Esophagus squamous epithelium (tissue), 5 donors: ENCODE data around the gene MAGI1. TPM values are rescaled to one million over a fixed set of nuclear protein-coding genes. Genes with fewer than 3 reads are reported as not detected.
A peak's percentile ranks its signal among the peaks of the same experiment; 100 is the strongest.

Source experiments
- DNase-seq: peaks from one replicate; lab custom pipeline; 2025; lab: John Stamatoyannopoulos, UW
- H3K27ac ChIP-seq, 4 donors: fragments of 200-600 bp; sonication (generic); one replicate each; pipeline ENCODE4 v1.5.1; 2016 to 2019; ENCODE audit warnings: mild to moderate bottlenecking in 1 of 4
- H3K27me3 ChIP-seq, 4 donors: fragments of 200-600 bp; sonication (generic); 1 replicate in 3 of 4; 2 replicates in 1 of 4; pipeline versions ENCODE4 v1.5.1 to v1.6.0; 2017 to 2021; ENCODE audit warnings: antibody characterized with exemption in 1 of 4
- H3K36me3 ChIP-seq, 3 donors: fragments of 200-600 bp; sonication (generic); one replicate each; pipeline ENCODE4 v1.5.1; 2016 to 2019
- H3K4me1 ChIP-seq, 3 donors: fragments of 200-600 bp; sonication (generic); one replicate each; pipeline ENCODE4 v1.5.1; 2017 to 2019
- H3K4me3 ChIP-seq, 4 donors: fragments of 200-600 bp; sonication (generic); 1 replicate in 3 of 4; 2 replicates in 1 of 4; pipeline ENCODE4 v1.5.1; 2016 to 2019; ENCODE audit warnings: mild to moderate bottlenecking in 2 of 4, moderate library complexity in 1 of 4
- H3K9me3 ChIP-seq, 3 donors: fragments of 200-600 bp; sonication (generic); one replicate each; pipeline ENCODE4 v1.5.1; 2016 to 2019
- CTCF ChIP-seq, 6 experiments: fragments of 450-650 bp in 4 of 6; fragments of 200-600 bp in 2 of 6; sonication (generic) in 2 of 6; IDR thresholded peaks; one replicate each; pipeline ENCODE4 v1.5.1; 2016 to 2019; ENCODE audit warnings: antibody characterized with exemption in 6 of 6, mild to moderate bottlenecking in 4 of 6, moderate library complexity in 4 of 6
- POLR2A ChIP-seq, 4 donors: fragments of 450-650 bp; IDR thresholded peaks; one replicate each; pipeline ENCODE4 v1.6.1; 2017; ENCODE audit warnings: antibody characterized with exemption in 4 of 4, mild to moderate bottlenecking in 4 of 4, moderate library complexity in 3 of 4
- WGBS, 2 donors: methylation state at CpG; one replicate each; pipeline ENCODE4 v1.1.5; 2018; 5-methylcytosine and 5-hydroxymethylcytosine counted together
- intact Hi-C: fragments of 100-400 bp; cut with DNase I; formaldehyde crosslinking; loops from one replicate; pipeline ENCODE4 v1.15.0; 2022
- total RNA-seq, 4 donors: library from RNA; depleted of rRNA; stranded (reverse); fragments of >200 nt; gene quantifications; one replicate each; pipeline ENCODE4 v1.1.0, GENCODE V29; 2016
- donor health status: DM: yes; HTN: yes; CAD: no.

The MAGI1 gene
- total RNA-seq, 4 donors from 2014 or later, result 12.0 to 28.2 (median 21.1) TPM

GRCh38 chr3:65335587-65335986, 703.1 kb downstream of the MAGI1 start:
- no peaks in the 10 kb centered on the region for H3K9me3 ChIP-seq
- intact Hi-C loops, result no loop called here
- WGBS, 2 donors, result 85 to 93% methylated on average over 3 of the region's 3 CpGs
- no peaks in the 10 kb centered on the region for H3K36me3 ChIP-seq
- no peak overlapping the region for H3K4me3 ChIP-seq
- DNase-seq, result no peak
- no peak overlapping the region for H3K27ac ChIP-seq
- H3K27me3 ChIP-seq, result no peaks in the 10 kb centered on the region
- TF ChIP-seq CTCF (IDR thresholded peaks at IDR 0.05) (no peak), POLR2A (IDR thresholded peaks at IDR 0.05) (no peak)
- peaks cover 0 to 6% (median 0%) of the 10 kb centered on the region in 3 donors for H3K4me1 ChIP-seq

GRCh38 chr3:65334045-65334665, 704.6 kb downstream of the MAGI1 start:
- 18 to 23% methylated on average over 1 of the region's 1 CpG for WGBS, 2 donors
- intact Hi-C loops, result no loop called here

GRCh38 chr3:65331730-65332129, 707.0 kb downstream of the MAGI1 start:
- peaks cover 0 to 6% (median 0%) of the 10 kb centered on the region in 3 donors for H3K4me1 ChIP-seq
- no peak overlapping the region for H3K27ac ChIP-seq
- TF ChIP-seq CTCF (IDR thresholded peaks at IDR 0.05), result no peak
- no peak for TF ChIP-seq POLR2A (IDR thresholded peaks at IDR 0.05)
- H3K4me3 ChIP-seq, result no peak overlapping the region
- no peaks in the 10 kb centered on the region for H3K27me3 ChIP-seq
- no peaks in the 10 kb centered on the region for H3K9me3 ChIP-seq
- WGBS, 2 donors, result 67 to 76% methylated on average over 2 to 3 of the region's 3 CpGs
- no peaks in the 10 kb centered on the region for H3K36me3 ChIP-seq
- intact Hi-C loops, result no loop called here
- no peak for DNase-seq

More at GRCh38 chr3:65334045-65334665, 704.6 kb downstream of the MAGI1 start:
- Histone ChIP-seq H3K27me3 (no peaks in the 10 kb centered on the region), H3K36me3 (no peaks in the 10 kb centered on the region), H3K27ac (no peak overlapping the region), H3K4me1 (peaks cover 0 to 6% (median 0%) of the 10 kb centered on the region in 3 donors), H3K9me3 (no peaks in the 10 kb centered on the region), H3K4me3 (no peak overlapping the region)
- DNase-seq, result no peak
- TF ChIP-seq CTCF (IDR thresholded peaks at IDR 0.05) (peak in 1 of 6 experiments; percentile 14), POLR2A (IDR thresholded peaks at IDR 0.05) (no peak)

GRCh38 chr3:65330072-65330471, 708.6 kb downstream of the MAGI1 start:
- intact Hi-C loops, result no loop called here
- no peak overlapping the region for H3K4me3 ChIP-seq
- H3K27me3 ChIP-seq, result no peaks in the 10 kb centered on the region
- no peak overlapping the region for H3K27ac ChIP-seq
- H3K9me3 ChIP-seq, result no peaks in the 10 kb centered on the region
- H3K36me3 ChIP-seq, result no peaks in the 10 kb centered on the region
- 31 to 48% methylated on average over 6 of the region's 6 CpGs for WGBS, 2 donors
- DNase-seq, result no peak
- TF ChIP-seq POLR2A (IDR thresholded peaks at IDR 0.05), result no peak
- TF ChIP-seq CTCF (IDR thresholded peaks at IDR 0.05), result no peak
- H3K4me1 ChIP-seq, result peaks cover 0 to 6% (median 0%) of the 10 kb centered on the region in 3 donors

GRCh38 chr3:65328148-65328547, 710.6 kb downstream of the MAGI1 start:
- H3K4me3 ChIP-seq, result no peak overlapping the region
- no peak overlapping the region for H3K27ac ChIP-seq
- H3K4me1 ChIP-seq, result no peaks in the 10 kb centered on the region
- TF ChIP-seq CTCF (IDR thresholded peaks at IDR 0.05) (no peak), POLR2A (IDR thresholded peaks at IDR 0.05) (no peak)
- WGBS, 2 donors, result 79 to 93% methylated on average over 4 of the region's 4 CpGs
- no peaks in the 10 kb centered on the region for H3K27me3 ChIP-seq
- H3K9me3 ChIP-seq, result no peaks in the 10 kb centered on the region
- DNase-seq, result no peak
- intact Hi-C loops, result no loop called here
- no peaks in the 10 kb centered on the region for H3K36me3 ChIP-seq
